NCI-H2107 treated with DMSO at 0.1 percent for 48 hours (cell line): Measurements from ENCODE around the gene PRRG1.
"Not testable (repeated sequence)": the region's sequence is repeated elsewhere in the genome, so short reads cannot be mapped to it uniquely, and the experiment has no call there.

Experiments used
- DNase-seq: peaks from one replicate; lab custom pipeline; 2025; ENCODE audit not compliant: unreplicated experiment; lab: John Stamatoyannopoulos, UW

The PRRG1 gene

DNA sequence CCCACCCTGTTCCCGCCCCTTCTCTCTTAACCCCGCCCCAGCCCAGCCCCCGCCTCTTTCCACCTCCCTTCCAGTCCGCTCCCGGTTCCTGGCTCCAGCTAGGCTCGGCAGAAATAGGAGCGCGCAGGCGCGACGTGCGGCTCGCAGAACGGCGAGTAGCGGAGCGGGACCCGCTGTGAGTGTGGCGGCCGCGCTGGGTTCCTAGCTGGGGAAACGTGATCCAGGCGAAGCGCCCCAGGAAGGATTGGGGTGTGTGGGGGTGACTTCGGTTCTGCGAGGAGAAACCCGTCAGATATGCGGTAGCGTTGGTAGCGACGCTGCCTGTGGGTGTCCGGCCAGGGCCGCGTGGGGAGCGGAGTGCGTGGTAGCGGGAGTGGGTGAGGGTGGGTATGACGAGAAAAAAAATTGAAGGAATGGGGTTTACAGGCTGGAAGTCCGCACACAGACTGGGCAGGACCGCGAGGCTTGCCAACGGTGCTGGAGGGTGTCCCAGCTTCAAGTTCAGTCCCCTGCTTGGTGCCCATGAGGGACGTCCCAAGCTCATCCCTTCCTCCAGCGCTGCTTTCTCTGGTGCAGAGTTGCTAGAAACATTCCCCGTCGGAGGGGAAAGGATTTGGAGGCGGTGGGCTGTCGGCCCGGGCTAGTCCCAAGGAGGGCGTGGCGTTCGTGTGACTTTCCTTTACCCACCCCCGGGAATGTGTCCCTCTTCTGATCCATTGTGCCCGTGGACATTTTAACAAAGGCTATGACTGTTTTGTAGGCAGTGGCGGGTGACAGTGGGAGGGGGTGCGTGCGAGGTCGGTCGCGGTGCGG lies at the start of gene PRRG1:
Gene PRRG1 (plus strand): TSS at position 144 of the 813 bp plus-strand sequence. CDS start 56,886 bp downstream, outside the sequence.
- no peak for DNase-seq

DNA sequence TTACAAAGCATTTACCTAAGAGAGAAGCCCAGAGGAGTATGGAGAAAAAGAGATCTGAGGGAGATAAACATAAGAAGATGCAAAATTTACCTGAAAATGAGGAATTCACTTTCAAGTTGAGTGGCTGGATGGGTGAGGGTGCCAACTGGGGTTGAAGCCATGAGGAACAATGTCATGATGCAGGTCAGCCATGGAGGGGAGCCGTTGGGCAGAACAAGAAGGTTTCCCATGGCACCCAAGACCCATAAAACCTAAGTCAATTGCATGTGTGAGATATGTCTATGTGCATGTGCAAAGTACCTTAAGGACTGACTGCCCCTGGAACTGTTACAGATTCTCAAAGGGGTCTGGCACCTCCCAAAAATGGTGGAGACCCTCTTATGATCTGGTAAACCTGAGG lies 46.6 kb upstream of the PRRG1 start:
- no peak for DNase-seq

- not testable (repeated sequence) for DNase-seq
Observed at GRCh38 chrX:37305238-37305637, 43.9 kb upstream of the PRRG1 start.

GRCh38 chrX:37314531-37314930 lies 34.6 kb upstream of the PRRG1 start:
- no peak for DNase-seq

DNA sequence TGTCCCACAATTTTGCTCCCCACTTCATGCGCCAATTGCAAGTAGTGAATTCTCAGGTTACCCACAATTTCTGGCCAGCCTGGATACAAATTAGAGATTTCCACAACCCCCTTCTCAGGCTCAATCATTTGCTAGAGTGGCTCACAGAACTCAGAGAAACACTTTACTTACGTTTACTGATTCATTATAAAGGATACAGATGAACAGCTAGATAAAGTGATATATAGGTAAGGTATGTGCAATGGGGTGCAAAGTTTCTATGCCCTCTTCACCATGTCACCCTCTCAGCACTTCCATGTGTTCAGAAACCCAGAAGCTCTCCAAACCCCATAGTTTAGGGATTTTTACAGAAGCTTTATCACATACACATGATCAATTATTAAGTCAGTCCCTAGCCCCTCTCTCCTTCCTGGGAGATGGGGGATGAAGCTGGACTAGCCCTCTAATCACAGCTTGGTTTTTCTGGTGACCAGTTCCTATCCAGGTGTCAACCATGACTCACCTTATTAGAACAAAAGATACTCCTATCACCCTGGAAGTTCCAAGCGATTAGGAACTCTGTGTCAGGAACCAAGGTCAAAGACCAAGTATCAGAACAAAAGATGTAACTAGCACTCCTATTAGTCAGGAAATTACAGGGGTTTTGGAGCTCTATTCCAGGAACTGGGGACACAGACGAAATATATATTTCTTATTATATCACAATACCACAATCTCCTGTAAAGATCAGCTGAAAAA lies 33.5 kb upstream of the PRRG1 start:
- no peak for DNase-seq

DNA sequence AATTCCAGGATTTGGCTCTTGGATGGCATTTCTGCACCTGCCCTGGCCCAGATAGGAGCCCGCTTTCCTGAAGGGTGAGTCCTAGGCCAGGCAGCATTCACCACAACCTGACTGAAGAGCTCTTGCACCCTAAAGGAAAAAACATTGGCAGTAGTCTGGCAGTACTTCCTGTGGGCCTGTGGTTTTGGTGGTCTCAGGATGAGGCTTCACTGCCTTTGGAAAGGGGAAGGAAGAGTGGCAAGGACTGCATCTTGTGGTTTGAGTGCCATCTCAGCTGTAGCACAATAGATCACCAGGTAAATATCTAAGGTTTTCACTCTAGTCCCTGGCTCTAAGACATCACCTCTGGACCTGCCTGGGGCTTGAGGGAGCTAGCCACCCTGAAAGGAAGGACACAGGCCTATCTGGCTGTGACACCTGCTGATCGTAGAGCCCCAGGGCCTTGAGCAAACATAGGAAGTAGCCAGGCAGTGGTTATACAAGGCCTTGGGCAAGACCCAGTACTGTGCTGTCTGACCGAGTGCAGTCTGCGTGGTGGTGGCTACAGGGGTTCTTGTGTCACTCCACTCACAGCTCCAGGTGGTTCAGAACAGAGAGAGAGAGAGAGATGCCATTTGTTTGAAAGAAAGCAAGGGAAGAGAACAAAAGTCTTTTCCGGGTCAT lies 28.5 kb upstream of the PRRG1 start:
- no peak for DNase-seq

DNA sequence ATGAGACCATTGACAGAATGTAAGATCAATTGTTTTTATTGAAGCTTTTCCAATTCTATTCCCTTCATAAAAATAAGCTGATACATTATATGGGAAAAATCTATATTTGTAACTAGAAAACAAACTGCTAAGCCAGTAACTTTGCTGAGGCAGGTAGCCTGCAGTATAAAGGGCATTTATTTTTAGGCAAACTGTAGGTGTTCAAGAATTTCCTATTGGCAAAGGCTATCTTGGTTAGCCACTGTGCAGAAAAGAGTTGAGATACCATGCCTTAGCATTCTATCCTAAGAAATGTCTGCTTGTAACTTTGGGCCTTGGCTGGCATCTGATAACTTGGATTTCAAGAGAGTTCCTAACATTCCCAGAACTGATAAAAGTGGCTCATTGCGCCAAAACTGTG lies 18.5 kb upstream of the PRRG1 start:
- DNase-seq, result no peak

DNA sequence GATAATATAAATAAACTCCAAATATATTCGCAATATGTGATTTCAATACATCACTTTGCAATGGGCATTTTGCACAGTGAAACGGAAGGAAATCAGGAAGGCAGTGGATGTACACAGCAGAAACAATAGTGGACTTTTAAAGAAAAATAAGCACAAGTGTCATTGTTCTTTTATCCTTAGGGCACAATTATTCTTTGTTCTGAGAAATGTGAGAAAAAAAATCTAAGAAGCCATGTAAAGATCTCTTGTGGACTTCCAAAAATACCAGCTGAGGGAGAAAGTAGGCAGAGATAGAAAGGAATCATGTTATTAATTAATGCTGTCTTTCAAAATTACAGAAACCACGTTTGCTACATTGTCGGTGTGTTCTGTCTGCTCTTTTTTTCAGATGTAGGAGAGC lies 17.6 kb upstream of the PRRG1 start:
- no peak for DNase-seq

DNA sequence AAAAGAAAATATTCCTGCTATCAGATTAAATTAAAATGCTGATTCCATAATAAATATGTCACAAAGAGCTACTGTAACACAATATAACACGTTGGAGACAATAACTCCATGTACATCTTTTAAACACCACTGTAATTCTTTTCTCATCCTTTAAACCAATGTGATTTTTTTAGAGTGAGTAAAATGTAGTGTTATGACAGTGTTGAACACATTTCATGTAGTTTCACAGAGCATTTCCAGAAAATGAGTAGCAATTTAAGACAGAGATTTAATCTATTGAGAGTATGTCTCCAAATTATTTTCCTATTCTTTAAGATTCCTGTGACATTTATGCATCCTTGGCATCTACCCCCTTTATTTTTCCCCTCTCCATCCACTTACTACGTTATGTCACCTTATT lies 17.1 kb upstream of the PRRG1 start:
- DNase-seq, result no peak

DNA sequence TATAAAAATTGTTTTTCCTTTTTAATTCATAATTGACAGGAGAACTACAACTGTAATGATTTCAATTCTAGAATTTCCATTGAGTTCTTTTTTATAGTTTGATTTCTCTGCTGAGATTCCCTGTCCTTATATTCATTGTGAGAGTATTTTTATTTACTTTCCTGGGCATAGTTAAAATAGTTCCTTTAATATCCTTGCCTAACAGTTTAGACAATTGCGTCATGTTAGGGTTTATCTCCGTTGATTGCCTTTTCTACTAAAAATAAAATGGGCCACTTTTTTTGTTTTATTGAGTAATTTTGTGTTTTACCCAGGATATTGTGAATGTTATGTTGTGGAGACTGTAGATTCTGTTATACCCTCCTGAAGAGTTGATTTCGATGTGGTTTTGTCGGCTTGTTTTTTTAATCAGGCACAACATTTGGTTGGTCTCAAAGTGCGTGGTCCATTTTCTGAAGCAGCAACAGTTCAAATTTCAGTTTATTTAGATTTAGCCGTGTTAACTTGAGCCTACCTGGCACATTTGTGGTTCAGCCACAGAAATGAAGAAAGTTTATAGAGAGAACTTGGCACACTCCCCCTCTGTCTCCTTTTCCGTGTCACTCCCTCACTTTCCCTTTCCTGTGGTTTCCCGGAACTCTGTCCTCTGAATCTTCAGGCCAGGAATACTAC lies 16.0 kb upstream of the PRRG1 start:
- DNase-seq, result no peak

DNA sequence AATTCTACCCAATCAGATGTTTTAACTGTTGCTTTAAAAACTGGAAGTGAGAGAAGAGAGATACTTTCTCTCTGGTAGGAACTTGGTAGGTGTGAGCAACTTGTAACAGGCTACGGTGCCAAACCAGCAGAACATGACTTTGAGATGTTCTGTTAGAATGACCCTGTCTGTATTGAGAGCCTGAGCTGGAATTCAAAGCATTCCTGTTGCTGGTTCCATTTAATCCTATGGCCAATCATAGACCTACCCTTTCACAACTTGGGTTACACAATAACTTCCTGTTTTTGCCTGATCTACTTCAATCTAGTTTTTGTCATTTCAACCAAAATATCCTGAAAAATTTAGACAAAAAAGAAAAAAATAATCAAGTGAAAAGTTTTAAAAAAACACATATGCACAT lies 1.7 kb upstream of the PRRG1 start:
- DNase-seq, result no peak

DNA sequence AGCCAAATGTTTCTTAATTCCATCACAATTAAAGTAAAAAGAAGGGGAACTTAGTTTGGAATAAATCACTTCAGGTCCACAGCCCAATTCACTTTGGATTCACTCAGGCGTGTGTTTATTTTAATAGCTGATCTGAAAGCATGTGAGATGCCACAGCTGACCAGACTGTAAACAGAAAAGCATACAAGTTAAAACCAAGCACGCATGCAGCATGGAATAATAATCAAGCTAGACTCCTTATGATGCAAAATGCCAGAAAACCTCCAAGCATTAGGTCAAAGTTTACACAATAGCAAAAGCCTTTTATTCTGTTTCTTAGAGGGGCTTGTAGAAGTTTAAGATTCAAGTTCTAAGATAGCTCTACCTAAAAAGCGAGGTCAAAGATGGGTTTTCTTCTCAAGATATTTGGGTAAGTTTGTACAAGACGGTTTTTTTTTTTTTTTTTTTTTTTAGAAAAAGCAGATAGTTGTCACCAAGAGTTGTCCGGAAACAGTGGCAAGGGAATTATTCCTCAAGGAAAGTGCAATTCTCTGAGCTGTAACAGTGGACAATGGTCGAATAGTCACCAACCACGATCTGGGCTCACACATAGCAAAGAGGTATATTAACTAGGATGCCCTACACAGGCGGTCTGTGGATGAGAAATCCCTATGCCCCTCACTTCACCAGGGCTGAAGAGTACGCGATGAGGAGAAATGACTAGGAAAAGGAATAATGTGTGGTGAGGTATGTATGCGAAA lies 763 bp upstream of the PRRG1 start:
- DNase-seq, result no peak

GRCh38 chrX:37348971-37349220 lies 268 bp upstream of the PRRG1 start:
- DNase-seq, result no peak

DNA sequence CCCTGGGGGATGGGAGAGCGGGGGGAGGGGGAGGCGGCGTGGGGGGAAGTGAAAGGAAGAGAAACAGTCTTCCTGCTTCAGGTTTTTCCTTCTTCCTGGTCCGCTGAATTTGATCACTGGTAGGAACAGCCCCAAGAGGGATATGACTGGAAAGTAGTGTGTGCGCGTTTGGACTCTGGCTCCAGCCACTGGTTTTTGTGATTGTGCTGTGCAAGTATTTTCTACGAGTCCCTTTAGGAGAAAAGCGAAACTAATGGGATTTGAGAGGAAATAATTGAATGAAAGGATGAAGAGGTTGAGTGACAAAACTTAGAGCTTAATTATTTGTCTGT lies 836 bp downstream of the PRRG1 start:
- DNase-seq, result no peak

GRCh38 chrX:37353646-37354045 lies 4.5 kb downstream of the PRRG1 start:
- DNase-seq, result no peak

DNA sequence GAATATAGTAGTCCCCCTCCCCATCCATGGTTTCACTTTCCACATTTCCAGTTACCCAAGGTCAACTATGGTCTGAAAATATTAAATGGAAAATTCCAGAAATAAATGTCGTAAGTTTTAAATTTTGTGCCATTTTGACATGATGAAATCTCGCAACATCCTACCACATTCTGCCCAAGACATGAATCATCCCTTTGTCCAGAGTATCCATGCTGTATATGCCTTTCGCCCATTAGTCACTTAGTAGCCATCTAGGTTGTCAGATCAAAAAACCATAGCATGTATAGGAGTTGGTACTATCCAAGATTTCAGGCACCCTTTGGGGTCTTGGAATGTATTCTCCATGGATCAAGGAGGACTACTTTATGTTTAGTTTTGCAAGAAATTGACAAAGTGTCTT lies 8.3 kb downstream of the PRRG1 start:
- no peak for DNase-seq

- DNase-seq, result no peak
Observed at GRCh38 chrX:37361596-37361995, 12.4 kb downstream of the PRRG1 start.

DNA sequence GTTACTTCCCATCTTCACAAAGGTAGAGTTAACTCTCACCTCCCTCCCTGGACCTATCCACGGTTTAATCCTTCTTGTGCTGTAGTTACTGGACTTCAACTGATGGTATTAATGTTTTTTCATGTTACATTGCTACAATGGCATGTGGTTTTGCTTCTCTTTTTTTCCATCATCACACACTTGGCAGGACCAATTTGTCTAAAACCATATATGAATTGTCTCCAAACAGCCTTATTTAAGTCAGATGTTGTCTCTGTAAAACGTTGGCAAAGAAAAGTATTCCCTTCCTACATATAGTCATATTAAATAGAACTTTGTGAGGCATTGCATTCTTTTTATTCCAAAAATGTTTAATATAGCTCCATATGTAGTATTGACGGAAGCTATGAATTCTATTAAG lies 15.5 kb downstream of the PRRG1 start:
- DNase-seq, result no peak

DNA sequence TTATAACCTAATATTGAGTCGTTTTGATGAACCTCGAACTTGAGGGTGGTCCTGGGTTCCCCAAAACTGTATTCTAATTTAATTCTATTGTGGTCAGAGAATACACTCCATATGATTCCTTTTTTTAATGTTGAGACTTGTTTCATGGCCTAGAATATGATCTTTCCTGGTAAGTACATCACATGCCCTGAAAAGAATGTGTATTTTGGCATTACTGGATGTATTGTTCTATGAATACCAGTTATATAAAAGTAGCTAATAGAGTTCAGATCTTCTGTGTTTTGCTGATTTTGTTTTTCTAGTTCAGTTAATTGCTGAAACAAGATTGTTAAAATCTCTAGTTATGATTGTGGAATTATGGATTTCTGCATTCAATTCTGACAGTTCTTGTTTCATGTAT lies 18.8 kb downstream of the PRRG1 start:
- no peak for DNase-seq

- DNase-seq, result no peak
Observed at GRCh38 chrX:37370499-37371141, 21.5 kb downstream of the PRRG1 start.

DNA sequence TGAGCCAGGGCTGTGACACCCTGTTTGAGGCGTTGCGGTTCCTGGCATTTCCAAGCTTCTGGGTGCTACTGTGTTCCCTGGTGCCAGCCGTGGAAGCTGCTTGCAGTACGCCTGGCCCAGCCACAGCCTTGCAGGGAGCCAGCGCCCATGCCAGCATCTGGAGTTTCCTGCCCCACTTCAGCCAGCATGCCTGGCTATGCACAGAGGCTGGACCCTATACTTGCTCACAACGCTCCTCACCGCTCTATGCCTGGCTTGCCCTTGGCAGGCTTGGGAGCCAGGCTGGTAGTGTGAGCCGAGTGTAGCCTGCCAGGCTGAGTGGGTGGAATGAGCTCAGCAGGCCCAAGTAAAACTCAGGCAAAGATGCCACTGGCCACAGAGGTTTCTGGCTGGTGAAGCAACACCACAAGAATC lies 22.4 kb downstream of the PRRG1 start:
- no peak for DNase-seq
